AG04449 (cell line): ENCODE data around the gene COPA.

Experiments
- CTCF ChIA-PET: fragments of 350-600 bp; formaldehyde crosslinking; extraction: SDS; loops from one replicate; lab custom pipeline; 2021; ENCODE audit warnings: antibody characterized with exemption; lab: Yijun Ruan, JAX
- POLR2A ChIA-PET: fragments of 400-600, 350-600 bp; formaldehyde crosslinking; extraction: SDS; loops from one replicate; lab custom pipeline; 2020; ENCODE audit warnings: antibody characterized with exemption, inconsistent platforms; lab: Yijun Ruan, JAX
- DNase-seq: peaks from one replicate; pipeline ENCODE4 v3.0.0-alpha.2; 2010; ENCODE audit warnings: low read depth, low spot score
- H3K4me3 ChIP-seq: 2 replicates; pipeline ENCODE4 v1.5.1; 2011; ENCODE audit warnings: low read depth, mild to moderate bottlenecking, control low read depth, low read length
- TF ChIP-seq, protein P1 (sequence below): IDR thresholded peaks from one replicate; pipeline ENCODE4 v1.5.1; 2011; ENCODE audit warnings: mild to moderate bottlenecking, moderate library complexity, low read length, control low read depth, inconsistent platforms; ENCODE audit not compliant: insufficient read depth; ENCODE audit errors: missing control alignments

Gene COPA

DNA sequence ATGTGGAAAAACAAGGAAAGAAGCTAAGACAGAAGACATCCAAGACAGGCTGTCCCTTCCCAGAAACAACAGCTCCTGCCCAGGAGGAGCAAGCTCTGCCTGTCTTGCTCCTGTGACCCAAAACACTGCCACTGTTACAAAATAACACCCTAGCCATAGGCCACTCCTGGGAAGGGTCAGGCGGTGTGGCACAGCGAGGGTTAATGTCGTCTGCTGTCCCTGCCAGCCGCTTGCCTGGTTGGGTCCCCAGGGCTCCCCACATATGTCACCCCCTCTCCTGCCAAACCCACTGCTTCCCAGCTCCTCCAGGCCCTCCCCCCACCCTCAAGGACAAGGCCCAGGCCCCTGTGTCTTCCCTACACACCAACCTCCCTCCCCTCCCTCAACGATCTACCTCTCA lies 20.0 kb upstream of the COPA start:
- no peak for DNase-seq
- no peak overlapping the region for H3K4me3 ChIP-seq
- ChIA-PET CTCF (interaction anchor here (1.5 to 19.2 kb wide), 5 partner anchors 11 to 280 kb away, joined by 3 to 277 read pairs (median 4); no protein-coding TSS in a partner anchor), POLR2A (no interaction called here)
- TF ChIP-seq, protein P1, sequence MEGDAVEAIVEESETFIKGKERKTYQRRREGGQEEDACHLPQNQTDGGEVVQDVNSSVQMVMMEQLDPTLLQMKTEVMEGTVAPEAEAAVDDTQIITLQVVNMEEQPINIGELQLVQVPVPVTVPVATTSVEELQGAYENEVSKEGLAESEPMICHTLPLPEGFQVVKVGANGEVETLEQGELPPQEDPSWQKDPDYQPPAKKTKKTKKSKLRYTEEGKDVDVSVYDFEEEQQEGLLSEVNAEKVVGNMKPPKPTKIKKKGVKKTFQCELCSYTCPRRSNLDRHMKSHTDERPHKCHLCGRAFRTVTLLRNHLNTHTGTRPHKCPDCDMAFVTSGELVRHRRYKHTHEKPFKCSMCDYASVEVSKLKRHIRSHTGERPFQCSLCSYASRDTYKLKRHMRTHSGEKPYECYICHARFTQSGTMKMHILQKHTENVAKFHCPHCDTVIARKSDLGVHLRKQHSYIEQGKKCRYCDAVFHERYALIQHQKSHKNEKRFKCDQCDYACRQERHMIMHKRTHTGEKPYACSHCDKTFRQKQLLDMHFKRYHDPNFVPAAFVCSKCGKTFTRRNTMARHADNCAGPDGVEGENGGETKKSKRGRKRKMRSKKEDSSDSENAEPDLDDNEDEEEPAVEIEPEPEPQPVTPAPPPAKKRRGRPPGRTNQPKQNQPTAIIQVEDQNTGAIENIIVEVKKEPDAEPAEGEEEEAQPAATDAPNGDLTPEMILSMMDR: no peak

DNA sequence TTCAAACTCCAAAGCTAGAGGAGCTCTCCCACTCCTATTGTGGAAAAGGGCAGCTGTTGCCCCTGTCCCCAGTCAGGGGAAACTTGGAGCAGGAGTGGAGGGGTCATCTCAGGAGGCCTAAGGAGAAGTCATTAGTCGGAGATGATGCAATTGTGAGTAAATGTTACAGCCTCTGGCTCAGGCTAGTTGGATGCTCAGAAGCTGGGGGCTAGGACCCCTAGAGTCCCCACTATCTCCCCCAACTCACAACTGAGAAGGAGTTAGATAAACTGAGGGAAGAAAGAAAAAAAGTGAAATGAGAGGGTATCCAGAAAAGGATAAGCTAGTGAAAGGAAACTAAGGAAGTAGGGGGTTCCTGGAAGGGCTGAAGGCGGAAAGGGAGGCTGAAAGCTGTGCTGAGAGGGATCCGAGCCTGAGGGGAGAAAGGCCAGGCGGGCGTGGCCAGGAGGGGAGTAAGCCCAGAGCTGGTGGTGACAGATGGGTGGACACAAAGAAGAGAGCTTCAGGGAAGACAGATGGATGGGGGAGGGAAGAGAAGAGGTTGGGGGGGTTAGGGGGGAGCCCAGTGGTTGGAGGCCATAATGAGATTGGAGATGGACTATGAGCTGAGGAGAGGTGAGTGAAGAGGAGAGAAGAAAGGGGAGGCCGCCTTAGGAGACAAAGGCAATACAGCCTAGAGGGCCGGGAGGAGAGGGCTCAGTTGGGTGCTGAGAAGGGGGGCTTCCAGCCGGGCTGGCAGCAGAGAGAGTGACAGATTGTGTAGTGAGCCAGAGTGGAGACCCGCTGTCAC lies 19.3 kb upstream of the COPA start:
- TF ChIP-seq, protein P1: no peak
- ChIA-PET CTCF (interaction anchor here (1.1 to 19.2 kb wide), 7 partner anchors 10 to 279 kb away, joined by 3 to 277 read pairs (median 4); no protein-coding TSS in a partner anchor), POLR2A (no interaction called here)
- no peak for DNase-seq
- no peak overlapping the region for H3K4me3 ChIP-seq

DNA sequence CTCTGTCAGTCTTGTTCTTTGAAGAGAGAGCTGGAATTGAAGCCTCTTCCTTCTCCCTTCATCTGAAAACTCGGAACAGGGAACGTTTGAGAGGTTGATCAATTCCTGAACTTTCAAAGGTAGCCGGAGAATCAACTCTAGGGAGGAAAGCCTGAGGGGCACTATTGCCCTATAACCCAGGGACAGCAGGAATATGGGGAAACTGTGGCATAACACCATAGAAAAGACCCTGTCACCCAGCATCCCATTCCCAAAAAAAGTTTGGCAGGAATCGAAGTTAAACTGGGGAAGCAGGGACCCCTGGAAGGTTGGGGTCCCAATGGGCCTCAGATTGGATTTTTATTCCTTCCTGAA lies 18.7 kb upstream of the COPA start:
- TF ChIP-seq, protein P1: no peak
- ChIA-PET CTCF (interaction anchor here (1.1 to 19.2 kb wide), 6 partner anchors 10 to 278 kb away, joined by 3 to 277 read pairs (median 4); no protein-coding TSS in a partner anchor), POLR2A (no interaction called here)
- H3K4me3 ChIP-seq: no peak overlapping the region
- DNase-seq: no peak

DNA sequence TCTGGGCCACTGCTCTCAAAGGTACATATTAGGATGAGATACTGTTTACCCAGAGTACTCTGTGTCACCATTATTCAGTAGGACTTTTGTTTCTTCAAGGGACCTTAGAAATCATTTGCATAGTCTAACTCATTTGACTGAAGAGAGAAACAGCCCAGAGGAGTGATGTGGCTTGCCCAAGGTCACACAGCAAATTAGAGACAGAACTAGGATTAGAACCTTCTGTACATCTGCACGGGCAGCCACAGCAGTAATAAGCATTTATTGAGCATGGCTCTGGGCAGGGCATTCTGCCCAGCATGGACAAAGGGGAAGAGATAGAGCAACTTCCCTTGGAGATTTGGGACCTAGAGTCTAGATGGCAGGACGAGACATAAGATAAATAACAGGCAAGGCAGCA lies 18.1 kb upstream of the COPA start:
- no peak for DNase-seq
- ChIA-PET CTCF (interaction anchor here (1.6 to 19.2 kb wide), 2 partner anchors 15 to 168 kb away, joined by 3 to 277 read pairs; no protein-coding TSS in a partner anchor), POLR2A (no interaction called here)
- TF ChIP-seq, protein P1: no peak
- no peak overlapping the region for H3K4me3 ChIP-seq

DNA sequence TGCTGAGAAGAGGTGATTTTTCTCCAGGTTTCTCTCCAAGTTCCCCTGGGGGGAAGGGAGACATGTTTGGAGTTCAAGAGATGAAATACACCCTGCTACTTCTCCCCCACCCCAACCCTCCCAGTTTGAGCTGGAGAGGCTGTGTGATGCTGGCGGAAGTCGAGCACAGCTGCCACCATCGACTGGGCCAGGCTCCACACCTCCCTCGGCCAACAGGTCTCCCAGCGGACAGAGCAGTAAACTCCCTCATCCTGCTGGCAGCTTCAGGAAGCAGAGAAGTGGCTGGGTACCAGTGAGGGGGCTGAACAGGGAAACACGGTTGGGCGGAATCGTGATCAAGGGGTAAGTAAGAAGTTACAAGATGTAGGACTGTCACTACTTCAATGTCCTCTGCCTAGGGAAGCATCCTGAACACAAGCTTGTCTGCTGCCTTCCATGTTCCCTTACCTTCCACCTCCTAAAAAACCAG lies 17.2 kb upstream of the COPA start:
- DNase-seq: no peak
- TF ChIP-seq, protein P1: no peak
- ChIA-PET CTCF (interaction anchor here (19.2 kb wide), 1 partner anchor 16 kb away, joined by 277 read pairs; no protein-coding TSS in a partner anchor), POLR2A (no interaction called here)
- H3K4me3 ChIP-seq: no peak overlapping the region

DNA sequence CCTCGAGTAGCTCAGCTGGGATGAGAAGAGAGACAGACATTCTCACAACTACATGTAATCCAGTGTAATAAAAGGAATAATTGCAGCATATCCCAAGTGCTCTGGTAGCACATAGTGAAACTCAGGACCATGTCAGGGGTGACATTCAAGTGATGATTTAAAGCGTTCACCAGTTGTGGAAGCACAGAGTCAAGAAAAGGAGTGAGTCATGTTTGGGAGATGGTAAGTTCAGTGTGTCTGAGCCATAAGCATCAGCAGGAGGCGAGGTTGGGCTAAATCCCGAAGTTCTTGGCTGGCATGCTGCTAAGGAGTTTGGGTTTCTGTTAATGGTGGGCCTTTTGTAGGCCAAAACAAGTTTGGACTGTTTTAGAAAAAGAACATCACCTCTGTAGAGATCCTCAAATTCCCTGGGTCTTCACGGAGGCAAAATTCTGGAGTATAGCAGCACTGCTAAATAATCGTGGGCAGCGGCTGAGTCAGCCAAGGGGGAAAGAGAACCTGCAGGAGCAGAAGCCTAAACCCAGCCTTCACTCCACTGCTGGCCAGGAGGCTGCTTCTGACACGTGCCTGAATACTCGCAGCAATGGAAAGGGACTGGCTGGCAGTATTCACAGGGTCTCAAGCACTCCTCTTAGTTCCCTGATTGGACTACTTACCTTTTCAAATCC lies 16.6 kb upstream of the COPA start:
- TF ChIP-seq, protein P1: no peak
- CTCF ChIA-PET: interaction anchor here (19.2 kb wide), 1 partner anchor 16 kb away, joined by 277 read pairs; no protein-coding TSS in a partner anchor
- POLR2A ChIA-PET: no interaction called here
- H3K4me3 ChIP-seq: no peak overlapping the region
- no peak for DNase-seq
